T-cell (primary cell): ENCODE measurements around the gene ZNF784. TPM values are rescaled to one million over a fixed set of nuclear protein-coding genes. Genes with fewer than 3 reads are reported as not detected.
"Not testable (repeated sequence)": the region's sequence is repeated elsewhere in the genome, so short reads cannot be mapped to it uniquely, and the experiment has no call there.

Source experiments
- ATAC-seq, 4 experiments: fragments of 200-7000 bp in 3 of 4; fragments of 150-1000 bp in 1 of 4; cut with Tn5 transposase; replicated peaks in 1 of 4; 1 replicate in 3 of 4; 2 replicates in 1 of 4; pipeline ENCODE4 v1.10.0; 2021; ENCODE audit warnings: moderate library complexity in 3 of 4, mild to moderate bottlenecking in 2 of 4, moderate number of reproducible peaks in 1 of 4
- CTCF ChIA-PET, 2 donors: fragments of 300-600 bp; sonication (Branson Sonifier 250); formaldehyde crosslinking; loops; one replicate each; lab custom pipeline; 2022; ENCODE audit warnings: antibody characterized with exemption in 2 of 2; lab: Charles Lee
- POLR2A ChIA-PET, 2 donors: fragments of 300-600 bp; sonication (Branson Sonifier 250); formaldehyde crosslinking; loops; one replicate each; lab custom pipeline; 2022; ENCODE audit warnings: antibody characterized with exemption in 2 of 2; lab: Charles Lee
- DNase-seq, 35 experiments: peaks; one replicate each; pipeline versions ENCODE4 v3.0.0 to v3.0.0-alpha.2; 2013 to 2023
- H3K27ac ChIP-seq: one replicate; pipeline ENCODE4 v1.5.1; 2013; ENCODE audit warnings: low read length
- H3K27me3 ChIP-seq, 2 experiments: replicated peaks in 1 of 2; 1 replicate in 1 of 2; 2 replicates in 1 of 2; pipeline versions ENCODE4 v1.6.1 to v1.7.0; 2013; ENCODE audit warnings: low read length in 1 of 2, mixed read lengths in 1 of 2; ENCODE audit not compliant: control insufficient read depth in 2 of 2, insufficient read depth in 2 of 2; ENCODE audit errors: extremely low read depth in 1 of 2
- H3K36me3 ChIP-seq, 2 donors: 1 replicate in 1 of 2; 2 replicates in 1 of 2; pipeline versions ENCODE4 v1.6.1 to v1.7.0; 2013; ENCODE audit warnings: low read length in 1 of 2; ENCODE audit not compliant: control insufficient read depth in 2 of 2, insufficient read depth in 1 of 2; ENCODE audit errors: extremely low read depth in 1 of 2
- H3K4me1 ChIP-seq, 2 experiments: 1 replicate in 1 of 2; 2 replicates in 1 of 2; pipeline versions ENCODE4 v1.6.1 to v1.7.0; 2013; ENCODE audit warnings: low read length in 2 of 2, mixed read lengths in 1 of 2; ENCODE audit not compliant: insufficient read depth in 2 of 2, control insufficient read depth in 1 of 2; ENCODE audit errors: extremely low read depth in 1 of 2
- H3K4me3 ChIP-seq, 2 donors: 1 replicate in 1 of 2; 2 replicates in 1 of 2; pipeline versions ENCODE4 v1.5.1 to v1.7.0; 2013; ENCODE audit warnings: mild to moderate bottlenecking in 2 of 2, low read length in 1 of 2, moderate library complexity in 1 of 2; ENCODE audit not compliant: control insufficient read depth in 1 of 2; ENCODE audit errors: extremely low read depth in 1 of 2
- H3K9me3 ChIP-seq: 2 replicates; pipeline ENCODE4 v1.7.0; 2013
- H3K27ac Mint-ChIP-seq, 2 donors: one replicate each; pipeline ENCODE4 v1.8.0; 2020 to 2021; ENCODE audit warnings: mild to moderate bottlenecking in 2 of 2, mixed read lengths in 2 of 2
- H3K27me3 Mint-ChIP-seq, 2 donors: one replicate each; pipeline ENCODE4 v1.8.0; 2021 to 2022; ENCODE audit warnings: mixed read lengths in 2 of 2
- H3K36me3 Mint-ChIP-seq: one replicate; pipeline ENCODE4 v1.8.0; 2021; ENCODE audit warnings: mixed read lengths
- H3K4me1 Mint-ChIP-seq, 3 donors: one replicate each; pipeline ENCODE4 v1.8.0; 2020 to 2022; ENCODE audit warnings: mixed read lengths in 3 of 3, mild to moderate bottlenecking in 1 of 3
- H3K4me3 Mint-ChIP-seq, 3 donors: one replicate each; pipeline ENCODE4 v1.8.0; 2020 to 2022; ENCODE audit warnings: mild to moderate bottlenecking in 3 of 3, mixed read lengths in 3 of 3, moderate library complexity in 3 of 3
- H3K9me3 Mint-ChIP-seq, 3 donors: one replicate each; pipeline ENCODE4 v1.8.0; 2020 to 2022; ENCODE audit warnings: mixed read lengths in 3 of 3
- WGBS: methylation state at CpG from one replicate; pipeline ENCODE4 v1.1.5; 2013; ENCODE audit warnings: missing lambda C conversion rate; ENCODE audit not compliant: insufficient coverage; 5-methylcytosine and 5-hydroxymethylcytosine counted together
- total RNA-seq, 35 experiments: library from RNA in 6 of 35; stranded (reverse) in 6 of 35; fragments of 120-200 nt in 1 of 35; gene quantifications; one replicate each; pipeline versions ENCODE4 v1.2.1 to v1.2.4 and lab custom pipeline; 2013 to 2026

Gene ZNF784
- total RNA-seq, 5 donors from 2014 or later (not counting 1 experiment from before 2014, with no cell fraction given), result 7.2 to 13.3 (median 8.2) TPM

DNA sequence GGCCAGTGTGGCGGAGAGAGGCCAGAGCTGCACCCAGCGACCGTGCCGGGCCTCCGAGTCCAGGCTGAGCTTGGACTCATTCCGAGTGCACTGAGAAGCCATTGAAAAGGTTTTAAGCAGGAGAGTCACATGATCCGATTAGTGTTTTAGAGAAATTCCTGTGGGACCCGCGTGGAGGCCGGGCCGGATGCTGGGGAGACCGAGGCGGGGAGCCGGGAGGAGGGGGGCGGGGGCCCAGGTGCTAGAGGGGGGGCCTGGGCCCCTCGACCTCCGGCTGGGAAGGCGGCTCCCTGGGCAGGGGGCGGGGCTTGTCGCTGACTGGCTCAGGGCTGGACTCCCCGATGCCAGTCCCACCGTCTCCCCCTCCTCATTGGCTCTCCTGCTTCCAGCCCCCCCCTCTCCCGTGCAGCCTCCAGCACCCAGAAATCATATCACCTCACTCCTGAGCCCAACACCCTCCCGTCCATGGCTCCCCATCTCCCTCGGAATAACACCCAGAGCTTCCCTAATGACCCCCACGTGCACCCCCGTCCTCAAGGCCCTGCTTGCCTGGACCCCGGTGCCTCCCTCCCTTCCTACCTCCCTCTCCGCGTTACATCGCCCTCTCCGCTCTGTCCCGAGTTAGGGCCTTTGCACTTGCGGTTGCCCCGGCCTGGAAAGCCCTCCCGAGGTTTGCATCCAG, 38.6 kb downstream of the ZNF784 start:
- ChIA-PET POLR2A (interaction anchor here in 1 of 2 donors (0.6 kb wide), 1 partner anchor 15 kb away, joined by 5 read pairs; no protein-coding TSS in a partner anchor), CTCF (interaction anchor here in 1 of 2 donors (0.6 kb wide), 1 partner anchor 62 kb away, joined by 3 read pairs; the partner anchor contains the start of gene CCDC106)
- H3K4me1 Mint-ChIP-seq, result peaks cover 32 to 46% (median 38%) of the 10 kb centered on the region in 3 donors
- no peaks in the 10 kb centered on the region for H3K9me3 Mint-ChIP-seq
- no peaks in the 10 kb centered on the region for H3K9me3 ChIP-seq
- WGBS, result 8% methylated on average over 31 of the region's 36 CpGs
- H3K27me3 ChIP-seq, result peaks cover 0 to 17% of the 10 kb centered on the region in 2 experiments
- DNase-seq (peak in 19 of 35 experiments; percentile 4 to 56 (median 38)), ATAC-seq (peak; percentile 36 to 59 (median 42))
- H3K27ac ChIP-seq, result peak overlapping the region; percentile 18
- H3K4me3 Mint-ChIP-seq, result peak overlapping the region; percentile 77 to 83 (median 82)
- peak overlapping the region; percentile 79 to 82 for H3K27ac Mint-ChIP-seq
- H3K4me1 ChIP-seq, result peaks cover 23 to 40% of the 10 kb centered on the region in 2 experiments
- no peaks in the 10 kb centered on the region for H3K36me3 ChIP-seq
- H3K27me3 Mint-ChIP-seq, result peaks cover 0 to 2% of the 10 kb centered on the region in 2 donors
- H3K36me3 Mint-ChIP-seq, result no peaks in the 10 kb centered on the region
- peak overlapping the region; percentile 30 to 64 for H3K4me3 ChIP-seq

DNA sequence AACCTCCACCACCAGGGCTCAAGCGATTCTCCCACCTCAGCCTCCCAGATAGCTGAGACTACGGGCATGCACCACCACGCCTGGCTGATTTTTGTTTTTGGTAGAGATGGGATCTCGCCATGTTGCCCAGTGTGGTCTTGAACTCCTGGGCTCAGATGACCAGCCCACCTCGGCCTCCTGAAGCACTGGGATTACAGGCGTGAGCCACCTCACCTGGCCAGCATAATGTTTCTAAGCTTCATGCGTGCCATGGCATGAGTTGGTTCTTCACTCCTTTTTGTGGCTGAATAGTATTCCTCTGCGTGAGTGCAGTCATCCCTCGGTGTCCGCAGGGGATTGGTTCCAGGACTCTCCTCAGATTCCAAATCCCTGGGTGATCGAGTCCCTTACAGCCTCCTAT, 39.5 kb downstream of the ZNF784 start:
- H3K4me3 ChIP-seq, result no peak overlapping the region
- 94% methylated on average over 7 of the region's 11 CpGs for WGBS
- peaks cover 0 to 17% of the 10 kb centered on the region in 2 experiments for H3K27me3 ChIP-seq
- Mint-ChIP-seq H3K9me3 (no peaks in the 10 kb centered on the region), H3K4me1 (peaks cover 35 to 48% (median 42%) of the 10 kb centered on the region in 3 donors), H3K36me3 (peaks cover 1% of the 10 kb centered on the region), H3K27me3 (peaks cover 0 to 2% of the 10 kb centered on the region in 2 donors), H3K4me3 (peak overlapping the region in 1 of 3 donors; percentile 77), H3K27ac (peak overlapping the region; percentile 65 to 82)
- no peaks in the 10 kb centered on the region for H3K36me3 ChIP-seq
- DNase-seq (no peak), ATAC-seq (no peak)
- no peaks in the 10 kb centered on the region for H3K9me3 ChIP-seq
- ChIA-PET POLR2A (no interaction called here), CTCF (no interaction called here)
- no peak overlapping the region for H3K27ac ChIP-seq
- H3K4me1 ChIP-seq, result peaks cover 23 to 48% of the 10 kb centered on the region in 2 experiments

DNA sequence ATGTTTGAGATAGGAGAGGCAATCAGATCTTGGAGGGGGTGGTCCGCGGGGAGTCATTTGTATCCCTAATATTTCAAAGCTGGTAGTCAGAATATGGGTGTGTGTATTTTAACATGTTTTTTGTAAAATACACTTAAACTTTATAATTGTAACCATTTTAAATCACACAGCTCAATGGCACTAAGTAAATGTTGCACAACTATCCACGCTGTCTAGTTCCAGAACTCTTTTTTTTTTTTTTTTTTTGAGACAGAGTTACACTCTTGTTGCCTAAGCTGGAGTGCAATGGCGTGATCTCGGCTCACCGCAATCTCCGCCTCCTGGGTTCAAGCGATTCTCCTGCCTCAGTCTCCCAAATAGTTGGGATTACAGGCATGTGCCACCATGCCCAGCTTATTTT, 40.5 kb downstream of the ZNF784 start:
- H3K4me1 Mint-ChIP-seq, result peaks cover 39 to 48% (median 48%) of the 10 kb centered on the region in 3 donors
- H3K27ac Mint-ChIP-seq, H3K4me3 ChIP-seq, H3K4me3 Mint-ChIP-seq, ATAC-seq, H3K27me3 Mint-ChIP-seq, H3K36me3 Mint-ChIP-seq, H3K9me3 Mint-ChIP-seq, H3K27ac ChIP-seq, DNase-seq, POLR2A ChIA-PET, H3K36me3 ChIP-seq, H3K9me3 ChIP-seq: not testable (repeated sequence)
- CTCF ChIA-PET, result interaction anchor here (0.5 to 1.3 kb wide), 5 partner anchors 21 to 1472 kb away, joined by 3 to 9 read pairs (median 3); partner anchors contain the start of gene ZNF865 (in 1 of the 2)
- WGBS, result 67% methylated on average over 1 of the region's 8 CpGs
- Histone ChIP-seq H3K27me3 (peaks cover 0 to 17% of the 10 kb centered on the region in 2 experiments), H3K4me1 (peaks cover 23 to 52% of the 10 kb centered on the region in 2 experiments)

DNA sequence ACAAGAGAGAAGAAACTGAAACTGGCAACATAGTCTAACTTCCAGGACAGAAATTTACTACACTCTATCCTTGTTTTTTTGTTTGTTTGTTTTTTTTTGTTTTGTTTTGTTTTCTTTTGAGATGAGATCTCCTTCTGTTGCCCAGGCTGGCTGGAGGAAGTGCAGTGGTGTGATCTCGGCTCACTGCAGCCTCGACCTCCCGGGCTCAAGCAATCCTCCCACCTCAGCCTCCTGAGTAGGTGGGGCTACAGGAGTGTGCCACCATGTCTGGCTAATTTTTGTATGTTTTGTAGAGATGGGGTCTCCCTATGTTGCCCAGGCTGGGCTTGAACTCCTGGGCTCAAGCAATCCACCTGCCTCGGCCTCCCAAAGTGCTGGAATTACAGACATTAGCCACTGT, 42.1 kb downstream of the ZNF784 start:
- Histone ChIP-seq H3K27me3 (peaks cover 0 to 13% of the 10 kb centered on the region in 2 experiments), H3K4me1 (peaks cover 19 to 42% of the 10 kb centered on the region in 2 experiments)
- peak overlapping the region; percentile 29 to 89 (median 39) for H3K4me3 Mint-ChIP-seq
- WGBS, result 60% methylated on average over 1 of the region's 4 CpGs
- H3K36me3 Mint-ChIP-seq, H3K9me3 Mint-ChIP-seq, ATAC-seq, H3K27ac ChIP-seq, H3K4me3 ChIP-seq, H3K27me3 Mint-ChIP-seq, H3K9me3 ChIP-seq, DNase-seq, POLR2A ChIA-PET, H3K36me3 ChIP-seq: not testable (repeated sequence)
- H3K27ac Mint-ChIP-seq, result peak overlapping the region; percentile 54 to 88
- CTCF ChIA-PET, result interaction anchor here in 1 of 2 donors (0.6 to 0.9 kb wide), 2 partner anchors 43 to 283 kb away, joined by 3 to 5 read pairs; partner anchors contain the start of gene ZNF784
- peaks cover 36 to 45% (median 39%) of the 10 kb centered on the region in 3 donors for H3K4me1 Mint-ChIP-seq

DNA sequence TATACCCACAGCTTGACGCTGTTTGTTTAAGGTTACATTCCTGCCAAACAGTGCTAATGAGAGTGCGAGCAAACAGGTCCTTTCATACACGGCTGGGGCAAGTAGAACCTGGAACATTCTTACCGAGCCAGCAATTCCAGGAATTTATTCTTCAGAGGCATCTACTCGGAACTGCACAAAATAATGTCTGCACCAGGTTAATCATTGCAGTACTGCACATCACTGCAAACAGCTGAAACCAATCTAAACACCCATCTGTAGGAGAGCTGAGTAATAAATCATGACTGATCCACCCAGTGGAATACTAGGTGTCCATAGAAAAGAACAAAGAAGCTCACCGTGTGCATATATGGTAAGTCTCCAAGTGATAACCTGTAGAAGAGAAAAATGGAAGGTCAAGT, 42.5 kb downstream of the ZNF784 start:
- H3K4me1 Mint-ChIP-seq, result peaks cover 31 to 44% (median 35%) of the 10 kb centered on the region in 3 donors
- Histone ChIP-seq H3K36me3 (no peaks in the 10 kb centered on the region), H3K9me3 (no peaks in the 10 kb centered on the region), H3K27ac (peak overlapping the region; percentile 75), H3K27me3 (peaks cover 0 to 8% of the 10 kb centered on the region in 2 experiments), H3K4me3 (no peak overlapping the region), H3K4me1 (peaks cover 15 to 37% of the 10 kb centered on the region in 2 experiments)
- ATAC-seq (no peak), DNase-seq (no peak)
- 67% methylated on average over 5 of the region's 6 CpGs for WGBS
- H3K9me3 Mint-ChIP-seq, result peaks cover 0 to 2% (median 0%) of the 10 kb centered on the region in 3 donors
- H3K36me3 Mint-ChIP-seq, result peaks cover 11% of the 10 kb centered on the region
- H3K27me3 Mint-ChIP-seq, result peaks cover 0 to 2% of the 10 kb centered on the region in 2 donors
- ChIA-PET POLR2A (no interaction called here), CTCF (interaction anchor here in 1 of 2 donors (0.9 to 1.2 kb wide), 3 partner anchors 25 to 50 kb away, joined by 3 to 5 read pairs (median 4); partner anchors contain the start of gene ZNF784)
- peak overlapping the region; percentile 78 to 88 for H3K27ac Mint-ChIP-seq
- peak overlapping the region; percentile 29 to 89 (median 77) for H3K4me3 Mint-ChIP-seq

DNA sequence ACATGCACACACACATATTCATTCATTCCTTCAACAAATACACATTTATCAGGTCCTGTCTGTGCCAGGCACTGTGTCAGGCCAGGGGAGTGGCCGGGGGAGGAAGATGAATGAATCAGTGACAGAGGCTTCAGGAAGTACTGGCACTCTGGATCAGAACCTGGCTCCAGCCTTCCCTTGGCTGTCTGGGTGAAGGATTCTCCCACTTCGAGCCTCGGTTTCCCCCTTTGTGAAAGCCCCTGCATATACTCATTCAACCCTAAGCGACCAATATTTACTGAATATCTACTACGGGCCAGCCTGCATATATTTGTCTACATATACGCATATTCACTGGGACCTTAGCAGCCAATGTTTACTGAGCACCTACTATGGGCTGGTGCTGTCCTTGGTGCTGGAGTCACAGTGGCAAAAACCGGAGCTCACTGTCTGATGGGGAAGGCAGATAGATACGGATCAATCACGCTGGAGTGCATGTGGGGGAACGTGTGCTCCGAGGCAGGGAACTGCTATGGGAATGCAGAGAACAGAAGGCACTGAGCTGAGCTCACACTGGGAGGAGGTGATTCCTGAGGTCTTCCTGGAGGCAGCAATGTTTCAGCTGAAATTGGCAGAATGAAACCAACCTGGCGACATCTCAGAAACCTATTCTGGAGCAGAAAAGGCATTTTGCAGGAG, 43.1 kb downstream of the ZNF784 start:
- DNase-seq (peak in 1 of 35 experiments; percentile 40), ATAC-seq (no peak)
- peaks cover 0 to 2% of the 10 kb centered on the region in 2 donors for H3K27me3 Mint-ChIP-seq
- H3K36me3 Mint-ChIP-seq, result peaks cover 13% of the 10 kb centered on the region
- ChIA-PET CTCF (interaction anchor here in 1 of 2 donors (1.2 kb wide), 2 partner anchors 25 to 51 kb away, joined by 3 to 4 read pairs; no protein-coding TSS in a partner anchor), POLR2A (no interaction called here)
- peak overlapping the region; percentile 75 for H3K27ac ChIP-seq
- H3K27ac Mint-ChIP-seq, result peak overlapping the region; percentile 78 to 88
- H3K4me1 Mint-ChIP-seq, result peaks cover 27 to 38% (median 29%) of the 10 kb centered on the region in 3 donors
- H3K4me1 ChIP-seq, result peaks cover 11 to 32% of the 10 kb centered on the region in 2 experiments
- 55% methylated on average over 8 of the region's 12 CpGs for WGBS
- no peaks in the 10 kb centered on the region for H3K36me3 ChIP-seq
- peak overlapping the region; percentile 71 to 75 for H3K4me3 ChIP-seq
- no peaks in the 10 kb centered on the region for H3K9me3 ChIP-seq
- peaks cover 0 to 5% of the 10 kb centered on the region in 2 experiments for H3K27me3 ChIP-seq
- peak overlapping the region; percentile 77 to 89 (median 81) for H3K4me3 Mint-ChIP-seq
- peaks cover 0 to 2% (median 0%) of the 10 kb centered on the region in 3 donors for H3K9me3 Mint-ChIP-seq
